H1 (cell line): ENCODE data around the gene FOXA3. TPM values are rescaled to one million over a fixed set of nuclear protein-coding genes. Genes with fewer than 3 reads are reported as not detected.

Experiments
- CTCF ChIA-PET: fragments of 300-600 bp; sonication (Branson Sonifier 250); formaldehyde crosslinking; loops from one replicate; lab custom pipeline; 2021; ENCODE audit not compliant: partially characterized antibody; lab: Charles Lee
- POLR2A ChIA-PET: fragments of 300-600 bp; sonication (Branson Sonifier 250); formaldehyde crosslinking; loops from one replicate; lab custom pipeline; 2021; ENCODE audit warnings: inconsistent platforms; ENCODE audit not compliant: partially characterized antibody; lab: Charles Lee
- DNase-seq, 2 experiments: peaks; one replicate each; pipeline versions ENCODE4 v3.0.0 to v3.0.0-alpha.2; 2010 to 2022; ENCODE audit warnings: low spot score in 2 of 2, low read depth in 1 of 2, mixed read lengths in 1 of 2
- FAIRE-seq: peaks from 2 replicates; lab custom pipeline; 2011; peaks lifted over from hg19 to GRCh38; lab: Jason Lieb, UNC
- H2AFZ ChIP-seq: 2 replicates; pipeline ENCODE4 v1.8.1; 2012; ENCODE audit warnings: low read length, inconsistent platforms
- H2AK5ac ChIP-seq: 2 replicates; pipeline ENCODE4 v1.6.1; 2013; ENCODE audit warnings: low read depth, low read length
- H2BK120ac ChIP-seq: replicated peaks from 2 replicates; pipeline ENCODE3; 2013; ENCODE audit warnings: low read depth, low read length, inconsistent platforms
- H2BK12ac ChIP-seq: 2 replicates; pipeline ENCODE4 v1.6.1; 2013; ENCODE audit warnings: low read depth, low read length
- H2BK15ac ChIP-seq: 2 replicates; pipeline ENCODE4 v1.6.1; 2013; ENCODE audit warnings: low read length
- H2BK20ac ChIP-seq: 2 replicates; pipeline ENCODE4 v1.6.1; 2013; ENCODE audit warnings: low read length
- H2BK5ac ChIP-seq: 2 replicates; pipeline ENCODE4 v1.6.1; 2013; ENCODE audit warnings: low read depth, low read length
- H3K14ac ChIP-seq: 2 replicates; pipeline ENCODE4 v1.6.1; 2013; ENCODE audit warnings: inconsistent platforms; ENCODE audit not compliant: insufficient read length
- H3K18ac ChIP-seq: 2 replicates; pipeline ENCODE4 v1.6.1; 2013; ENCODE audit warnings: low read length; ENCODE audit errors: extremely low read depth
- H3K23ac ChIP-seq: 2 replicates; pipeline ENCODE4 v1.6.1; 2013; ENCODE audit warnings: inconsistent platforms; ENCODE audit not compliant: insufficient read length
- H3K23me2 ChIP-seq: 2 replicates; pipeline ENCODE4 v1.6.1; 2013; ENCODE audit warnings: low read depth, low read length
- H3K27ac ChIP-seq: 2 replicates; pipeline ENCODE4 v1.6.1; 2011; ENCODE audit warnings: low read depth, low read length, inconsistent platforms
- H3K27me3 ChIP-seq, 4 experiments: replicated peaks in 1 of 4; 1 replicate in 1 of 4; 2 replicates in 3 of 4; pipeline versions ENCODE4 v1.6.1 to v1.8.1; 2011 to 2013; ENCODE audit warnings: low read length in 3 of 4, mild to moderate bottlenecking in 3 of 4, inconsistent platforms in 2 of 4, mixed read lengths in 2 of 4, moderate library complexity in 1 of 4; ENCODE audit not compliant: control insufficient read depth in 3 of 4, insufficient read depth in 3 of 4; ENCODE audit errors: extremely low read depth in 1 of 4
- H3K36me3 ChIP-seq, 4 experiments: 2 replicates each; pipeline versions ENCODE4 v1.6.1 to v1.8.1; 2011 to 2013; ENCODE audit warnings: mild to moderate bottlenecking in 4 of 4, low read length in 3 of 4, moderate library complexity in 2 of 4, control low read depth in 1 of 4, inconsistent platforms in 1 of 4; ENCODE audit not compliant: insufficient read depth in 4 of 4, control insufficient read depth in 2 of 4
- H3K4ac ChIP-seq: replicated peaks from 2 replicates; pipeline ENCODE3; 2013; ENCODE audit warnings: low read length, low read depth, mixed read lengths, inconsistent platforms; ENCODE audit not compliant: insufficient read length
- H3K4me1 ChIP-seq, 4 experiments: replicated peaks in 1 of 4; 1 replicate in 1 of 4; 2 replicates in 3 of 4; pipeline versions ENCODE4 v1.6.1 to v1.8.1; 2011 to 2013; ENCODE audit warnings: low read length in 3 of 4, inconsistent platforms in 2 of 4, mixed read lengths in 1 of 4; ENCODE audit not compliant: insufficient read depth in 4 of 4, control insufficient read depth in 3 of 4
- H3K4me2 ChIP-seq, 2 experiments: 2 replicates each; pipeline versions ENCODE4 v1.6.1 to v1.8.1; 2011 to 2013; ENCODE audit warnings: low read depth in 2 of 2, low read length in 2 of 2, control low read depth in 1 of 2, inconsistent platforms in 1 of 2, mild to moderate bottlenecking in 1 of 2; ENCODE audit not compliant: insufficient read depth in 1 of 2
- H3K4me3 ChIP-seq, 4 experiments: fragments of 200-600, 300-600 bp in 1 of 4; sonication (generic), shearing (Covaris generic), sonication (Bioruptor Twin) in 1 of 4; 2 replicates each; pipeline versions ENCODE4 v1.5.1 to v1.8.1; 2011 to 2016; ENCODE audit warnings: low read length in 4 of 4, low read depth in 3 of 4, control low read depth in 2 of 4, inconsistent platforms in 2 of 4, mild to moderate bottlenecking in 2 of 4, mixed read lengths in 1 of 4, moderate library complexity in 1 of 4; ENCODE audit not compliant: insufficient read depth in 2 of 4; ENCODE audit errors: extremely low read depth in 1 of 4
- H3K56ac ChIP-seq: replicated peaks from 2 replicates; pipeline ENCODE3; 2013; ENCODE audit warnings: low read depth, mild to moderate bottlenecking, mixed read lengths, low read length, inconsistent platforms; ENCODE audit not compliant: insufficient read length
- H3K79me1 ChIP-seq: 2 replicates; pipeline ENCODE4 v1.6.1; 2013; ENCODE audit warnings: low read depth, low read length, control low read depth
- H3K79me2 ChIP-seq, 2 experiments: 2 replicates each; pipeline versions ENCODE4 v1.6.1 to v1.8.1; 2012 to 2013; ENCODE audit warnings: low read length in 2 of 2, mild to moderate bottlenecking in 2 of 2, inconsistent platforms in 1 of 2; ENCODE audit not compliant: insufficient read depth in 2 of 2, control insufficient read depth in 1 of 2
- H3K9ac ChIP-seq, 4 experiments: replicated peaks in 1 of 4; 1 replicate in 1 of 4; 2 replicates in 3 of 4; pipeline versions ENCODE4 v1.6.1 to v1.8.1; 2011 to 2013; ENCODE audit warnings: low read depth in 3 of 4, low read length in 3 of 4, control low read depth in 2 of 4, mild to moderate bottlenecking in 2 of 4, moderate library complexity in 2 of 4, inconsistent platforms in 1 of 4; ENCODE audit errors: extremely low read depth in 1 of 4
- H3K9me3 ChIP-seq, 2 experiments: 2 replicates each; pipeline versions ENCODE4 v1.6.1 to v1.8.1; 2012 to 2013; ENCODE audit warnings: mild to moderate bottlenecking in 2 of 2, moderate library complexity in 2 of 2, control low read depth in 1 of 2, inconsistent platforms in 1 of 2, low read depth in 1 of 2, low read length in 1 of 2, mixed read lengths in 1 of 2; ENCODE audit not compliant: insufficient read depth in 2 of 2
- H4K20me1 ChIP-seq, 2 experiments: replicated peaks in 1 of 2; 2 replicates each; pipeline versions ENCODE3 to v1.8.1; 2011 to 2013; ENCODE audit warnings: inconsistent platforms in 2 of 2, low read length in 2 of 2, mild to moderate bottlenecking in 1 of 2; ENCODE audit not compliant: insufficient read depth in 2 of 2, control insufficient read depth in 1 of 2
- H4K5ac ChIP-seq: 2 replicates; pipeline ENCODE4 v1.6.1; 2013; ENCODE audit warnings: low read length, low read depth, mixed read lengths, inconsistent platforms; ENCODE audit not compliant: insufficient read length
- H4K8ac ChIP-seq: 2 replicates; pipeline ENCODE4 v1.8.0; 2013; ENCODE audit warnings: mild to moderate bottlenecking, moderate library complexity, low read length, inconsistent platforms; ENCODE audit not compliant: insufficient read depth; ENCODE audit errors: extremely low read depth
- H4K91ac ChIP-seq: replicated peaks from 2 replicates; pipeline ENCODE3; 2013; ENCODE audit warnings: low read length, mixed read lengths, inconsistent platforms; ENCODE audit not compliant: insufficient read length
- ASH2L ChIP-seq: fragments of 200-600, 300-600 bp; sonication (generic); IDR thresholded peaks from one replicate; pipeline ENCODE4 v1.7.1; 2017; ENCODE audit warnings: low read length
- BACH1 ChIP-seq: IDR thresholded peaks from 2 replicates; pipeline ENCODE4 v1.6.1; 2012; ENCODE audit warnings: low read length, improper control_type of control experiment
- KDM1A ChIP-seq: fragments of 200-600, 300-600 bp; sonication (generic); IDR thresholded peaks from 2 replicates; pipeline ENCODE4 v1.7.1; 2016; ENCODE audit warnings: mild to moderate bottlenecking, low read length, borderline replicate concordance
- POLR2A ChIP-seq, 2 experiments: IDR thresholded peaks; 1 replicate in 1 of 2; 2 replicates in 1 of 2; pipeline ENCODE4 v1.6.1; 2011; ENCODE audit warnings: low read depth in 2 of 2, low read length in 2 of 2, mild to moderate bottlenecking in 2 of 2; ENCODE audit errors: control extremely low read depth in 1 of 2
- POU5F1 ChIP-seq: IDR thresholded peaks from 2 replicates; pipeline ENCODE4 v1.6.1; 2011; ENCODE audit warnings: low read depth, mild to moderate bottlenecking, low read length, moderate library complexity
- RXRA ChIP-seq: IDR thresholded peaks from 2 replicates; pipeline ENCODE4 v1.6.1; 2011; ENCODE audit warnings: low read depth, mild to moderate bottlenecking, low read length, moderate library complexity; ENCODE audit not compliant: insufficient read depth
- SIX5 ChIP-seq: IDR thresholded peaks from 2 replicates; pipeline ENCODE4 v1.6.1; 2011; ENCODE audit warnings: mild to moderate bottlenecking, low read depth, low read length
- YY1 ChIP-seq: IDR thresholded peaks from 2 replicates; pipeline ENCODE4 v1.6.1; 2011; ENCODE audit warnings: low read depth, mild to moderate bottlenecking, low read length
- WGBS, 2 experiments: shearing (Covaris generic) in 1 of 2; methylation state at CpG; one replicate each; pipeline versions ENCODE4 v1.1.6 to v1.1.7; 2013 to 2015; ENCODE audit warnings: low lambda C conversion rate in 2 of 2, mixed read lengths in 2 of 2, inconsistent platforms in 1 of 2, low coverage in 1 of 2, missing lambda C conversion rate in 1 of 2; ENCODE audit not compliant: insufficient replicate concordance in 2 of 2, insufficient coverage in 1 of 2, insufficient read length in 1 of 2; ENCODE audit errors: extremely low coverage in 1 of 2, missing lambda C conversion rate in 1 of 2; 5-methylcytosine and 5-hydroxymethylcytosine counted together
- polyA plus RNA-seq, 7 experiments: library from polyadenylated mRNA; depleted of rRNA in 3 of 7; stranded (reverse) in 5 of 7; unstranded in 2 of 7; fragments of >200 nt in 5 of 7; fragments of 200-250 nt in 2 of 7; gene quantifications; 1 replicate in 5 of 7; 2 replicates in 1 of 7; 4 replicates in 1 of 7; pipeline versions ENCODE4 v1.2.1 to v1.2.3, GENCODE V29; 2011 to 2013; ENCODE audit warnings: missing spikeins in 2 of 7, mixed read lengths in 2 of 7
- total RNA-seq: library from RNA; stranded (reverse); fragmentation: NEBNext Ultra II Directional; extraction: Animal tissue kit (Norgen Biotek cat#: 25700); gene quantifications from 2 replicates; pipeline ENCODE4 v1.2.1, GENCODE V29; 2021
- TF ChIP-seq, protein P1 (sequence below): IDR thresholded peaks from 2 replicates; pipeline ENCODE4 v1.6.1; 2012; ENCODE audit warnings: low read length, inconsistent platforms
- TF ChIP-seq, protein P2 (sequence below): IDR thresholded peaks from 2 replicates; pipeline ENCODE4 v1.6.1; 2012; ENCODE audit warnings: inconsistent platforms
- TF ChIP-seq, protein P3 (sequence below): IDR thresholded peaks from 2 replicates; pipeline ENCODE4 v1.6.1; 2011; ENCODE audit warnings: low read depth, mild to moderate bottlenecking, low read length; ENCODE audit not compliant: insufficient read depth

FOXA3 gene
- total and polyA plus RNA-seq, 2 of the 8 experiments (the other 6 are each of a cell fraction or from before 2014, with no cell fraction given) = 20.2 to 49.1 TPM

DNA sequence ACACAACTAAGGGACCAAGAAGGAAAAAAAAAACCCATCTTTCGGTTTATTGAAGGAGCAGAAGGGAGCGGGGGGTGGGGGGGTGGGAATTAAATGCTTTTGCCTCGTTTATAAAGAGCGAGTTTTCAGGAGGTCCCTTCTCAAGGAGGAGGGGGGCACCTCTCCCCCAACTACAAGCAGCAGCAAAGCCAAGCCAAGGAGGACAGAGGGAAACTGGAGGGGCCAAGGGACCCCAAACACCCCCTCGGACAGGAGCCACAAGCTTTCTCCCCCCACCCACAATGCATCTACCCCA lies 19.4 kb downstream of the FOXA3 start:
- H3K9me3 ChIP-seq = no peaks in the 10 kb centered on the region
- no peak overlapping the region for H2AK5ac ChIP-seq
- H2BK15ac ChIP-seq = no peak overlapping the region
- H3K4me3 ChIP-seq = 0 out of 8 replicates have a peak overlapping the region, but pooled peaks of 1 of the 4 experiments have one; percentile 16
- no peak overlapping the region for H2BK120ac ChIP-seq
- no peak overlapping the region for H3K18ac ChIP-seq
- no peak overlapping the region for H2BK12ac ChIP-seq
- no CpG with 5 or more reads among the region's 5 CpGs for WGBS, 2 experiments
- no peak overlapping the region for H2BK20ac ChIP-seq
- H3K23me2 ChIP-seq = peaks cover 11% of the 10 kb centered on the region; the same call in 1 of the 2 replicates
- H2BK5ac ChIP-seq = no peak overlapping the region
- no peak overlapping the region for H3K56ac ChIP-seq
- H3K23ac ChIP-seq = no peak overlapping the region
- H4K20me1 ChIP-seq = peaks cover 3 to 12% of the 10 kb centered on the region in 2 experiments
- no peak overlapping the region for H3K27ac ChIP-seq
- H3K9ac ChIP-seq = no peak overlapping the region
- H4K5ac ChIP-seq = no peak overlapping the region
- peak overlapping the region in 1 of 2 experiments; percentile 42; a peak in 1 of 4 replicates for H3K4me2 ChIP-seq
- H3K4ac ChIP-seq = no peak overlapping the region
- H3K27me3 ChIP-seq = no peaks in the 10 kb centered on the region
- peaks cover 6 to 28% (median 18%) of the 10 kb centered on the region in 4 experiments for H3K4me1 ChIP-seq
- no peak for DNase-seq
- no peak overlapping the region for H2AFZ ChIP-seq
- H3K36me3 ChIP-seq = peaks cover 0 to 7% (median 0%) of the 10 kb centered on the region in 4 experiments; a peak in 1 of 8 replicates
- ChIA-PET POLR2A (interaction anchor here (9.8 kb wide), 1 partner anchor 15 kb away, joined by 277 read pairs; the partner anchor contains the start of genes FOXA3 and SYMPK), CTCF (interaction anchor here (0.6 to 10.7 kb wide), 8 partner anchors 9 to 195 kb away, joined by 3 to 208 read pairs (median 4); partner anchors contain the start of genes FOXA3 and SYMPK)
- H3K14ac ChIP-seq = no peak overlapping the region
- 0 out of 2 replicates have a peak, but pooled peaks cover 2% of the 10 kb centered on the region for H3K79me1 ChIP-seq
- H4K91ac ChIP-seq = no peak overlapping the region
- no peaks in the 10 kb centered on the region; a peak in 1 of 4 replicates for H3K79me2 ChIP-seq
- H4K8ac ChIP-seq = no peak overlapping the region
- no peak for FAIRE-seq
- TF ChIP-seq, protein P1, sequence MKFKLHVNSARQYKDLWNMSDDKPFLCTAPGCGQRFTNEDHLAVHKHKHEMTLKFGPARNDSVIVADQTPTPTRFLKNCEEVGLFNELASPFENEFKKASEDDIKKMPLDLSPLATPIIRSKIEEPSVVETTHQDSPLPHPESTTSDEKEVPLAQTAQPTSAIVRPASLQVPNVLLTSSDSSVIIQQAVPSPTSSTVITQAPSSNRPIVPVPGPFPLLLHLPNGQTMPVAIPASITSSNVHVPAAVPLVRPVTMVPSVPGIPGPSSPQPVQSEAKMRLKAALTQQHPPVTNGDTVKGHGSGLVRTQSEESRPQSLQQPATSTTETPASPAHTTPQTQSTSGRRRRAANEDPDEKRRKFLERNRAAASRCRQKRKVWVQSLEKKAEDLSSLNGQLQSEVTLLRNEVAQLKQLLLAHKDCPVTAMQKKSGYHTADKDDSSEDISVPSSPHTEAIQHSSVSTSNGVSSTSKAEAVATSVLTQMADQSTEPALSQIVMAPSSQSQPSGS = no peak
- TF ChIP-seq ASH2L (no peak), POLR2A (IDR thresholded peaks at IDR 0.05; ENCODE audit: control extremely low read depth in 1 of 2, low read depth in 2 of 2, low read length in 2 of 2) (no peak), SIX5 (no peak), POU5F1 (no peak), YY1 (no peak), BACH1 (no peak), KDM1A (no peak), RXRA (no peak)
- TF ChIP-seq, protein P2, sequence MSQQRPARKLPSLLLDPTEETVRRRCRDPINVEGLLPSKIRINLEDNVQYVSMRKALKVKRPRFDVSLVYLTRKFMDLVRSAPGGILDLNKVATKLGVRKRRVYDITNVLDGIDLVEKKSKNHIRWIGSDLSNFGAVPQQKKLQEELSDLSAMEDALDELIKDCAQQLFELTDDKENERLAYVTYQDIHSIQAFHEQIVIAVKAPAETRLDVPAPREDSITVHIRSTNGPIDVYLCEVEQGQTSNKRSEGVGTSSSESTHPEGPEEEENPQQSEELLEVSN = no peak
- TF ChIP-seq, protein P3, sequence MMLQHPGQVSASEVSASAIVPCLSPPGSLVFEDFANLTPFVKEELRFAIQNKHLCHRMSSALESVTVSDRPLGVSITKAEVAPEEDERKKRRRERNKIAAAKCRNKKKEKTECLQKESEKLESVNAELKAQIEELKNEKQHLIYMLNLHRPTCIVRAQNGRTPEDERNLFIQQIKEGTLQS = no peak
